ENCODE results near the gene TNFSF9.

Gene TNFSF9, protein sequence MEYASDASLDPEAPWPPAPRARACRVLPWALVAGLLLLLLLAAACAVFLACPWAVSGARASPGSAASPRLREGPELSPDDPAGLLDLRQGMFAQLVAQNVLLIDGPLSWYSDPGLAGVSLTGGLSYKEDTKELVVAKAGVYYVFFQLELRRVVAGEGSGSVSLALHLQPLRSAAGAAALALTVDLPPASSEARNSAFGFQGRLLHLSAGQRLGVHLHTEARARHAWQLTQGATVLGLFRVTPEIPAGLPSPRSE

GRCh38 chr19:6530386-6531162, at the start of gene TNFSF9:
TNFSF9 (plus strand) TSS chr19:6531026; CDS start chr19:6531037, 11 bp downstream.
- Histone ChIP-seq H3K4me3 (peak within 1 kb of the TSS; percentile 76), H3K27ac (peak within 1 kb of the TSS in 1 of 2 donors; percentile 59)
- TF ChIP-seq CTCF (IDR thresholded peaks at IDR 0.05) = no peak
- DNase-seq (ENCODE audit: low spot score) = peak; percentile 87

DNA sequence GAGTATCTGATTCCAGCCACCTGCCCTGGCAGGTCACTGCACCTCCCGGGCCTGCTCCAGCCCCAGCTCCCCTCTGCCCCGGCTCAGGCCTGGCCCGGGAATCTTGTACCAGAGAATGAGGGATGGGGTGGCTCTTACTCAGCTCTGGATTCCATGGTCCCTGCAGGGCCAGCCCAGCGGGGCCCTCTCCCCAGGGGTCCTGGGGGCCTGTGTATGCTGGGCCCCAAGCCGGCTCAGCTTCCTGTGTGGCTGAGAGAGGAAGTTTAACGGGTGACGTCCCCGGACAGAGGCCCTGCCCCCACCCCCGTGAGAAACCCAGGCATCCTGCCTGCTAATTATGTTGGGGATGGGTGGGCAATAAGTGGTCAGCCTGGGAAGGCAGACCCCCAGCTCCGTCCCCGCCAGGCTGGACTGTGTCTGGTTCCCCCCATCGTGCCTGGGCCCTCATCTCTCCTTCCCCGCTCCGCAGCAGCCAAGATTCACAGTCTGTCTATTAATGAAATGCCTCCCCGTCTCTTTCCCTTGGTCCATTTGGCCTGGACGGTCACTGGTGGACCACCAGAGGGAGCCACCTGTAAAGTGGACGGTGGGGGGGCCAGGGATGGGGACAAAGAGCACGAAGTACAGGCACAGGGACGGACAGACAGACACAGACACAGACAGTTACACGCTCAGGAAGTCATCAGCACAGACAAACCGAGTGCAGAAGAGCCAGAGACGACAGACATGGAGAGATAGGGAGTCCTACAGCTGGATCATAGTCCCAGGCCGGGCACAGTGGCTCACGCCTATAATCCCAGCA, 49.1 kb upstream of the TNFSF9 start, which contains the start of gene DENND1C:
TSS of gene DENND1C (minus strand) at position 247 of the 802 bp plus-strand sequence. CDS start at position 155, 92 bp downstream.
- peak within 1 kb of the TSS in 1 of 2 donors; percentile 22 for H3K27ac ChIP-seq
- TF ChIP-seq CTCF (IDR thresholded peaks at IDR 0.05) = no peak
- H3K4me3 ChIP-seq = peak within 1 kb of the TSS; percentile 58
- DNase-seq (ENCODE audit: low spot score) = no peak

DNA sequence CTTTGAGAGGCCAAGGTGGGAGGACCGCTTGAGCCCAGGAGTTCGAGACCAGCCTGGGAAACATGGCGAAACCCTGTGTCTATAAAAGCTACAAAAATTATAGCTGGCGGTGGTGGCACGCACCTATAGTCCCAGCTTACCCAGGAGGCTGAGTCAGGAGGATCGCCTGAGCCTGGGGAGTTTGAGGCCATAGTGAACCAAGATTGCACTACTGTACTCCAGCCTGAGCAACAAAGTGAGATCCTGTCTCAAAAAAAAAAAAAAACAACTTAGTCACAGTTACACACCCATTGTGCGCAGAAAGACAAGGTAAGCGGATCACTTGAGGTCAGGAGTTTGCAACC, 48.5 kb upstream of the TNFSF9 start:
- TF ChIP-seq CTCF (IDR thresholded peaks at IDR 0.05) = no peak
- DNase-seq (ENCODE audit: low spot score) = no peak
- Histone ChIP-seq H3K27ac (no peak overlapping the region), H3K4me3 (no peak overlapping the region)

GRCh38 chr19:6483235-6483634, 47.6 kb upstream of the TNFSF9 start:
- no peak overlapping the region for H3K4me3 ChIP-seq
- no peak for TF ChIP-seq CTCF (IDR thresholded peaks at IDR 0.05)
- no peak for DNase-seq (ENCODE audit: low spot score)
- H3K27ac ChIP-seq = no peak overlapping the region

- H3K4me3 ChIP-seq = no peak overlapping the region
- H3K27ac ChIP-seq = no peak overlapping the region
- no peak for TF ChIP-seq CTCF (IDR thresholded peaks at IDR 0.05)
- DNase-seq (ENCODE audit: low spot score) = no peak
Observed at GRCh38 chr19:6484230-6484629, 46.6 kb upstream of the TNFSF9 start.

GRCh38 chr19:6484831-6485230, 46.0 kb upstream of the TNFSF9 start:
- H3K4me3 ChIP-seq = no peak overlapping the region
- H3K27ac ChIP-seq = no peak overlapping the region
- DNase-seq (ENCODE audit: low spot score) = no peak
- no peak for TF ChIP-seq CTCF (IDR thresholded peaks at IDR 0.05)

Measured in coronary artery (tissue), 2 donors.